ENCODE results near the gene TRPM3. TPM values are rescaled to one million over a fixed set of nuclear protein-coding genes. Genes with fewer than 3 reads are reported as not detected.

TRPM3 gene
- total and polyA plus RNA-seq, 10 donors, result 0.02 to 6.7 (median 1.6) TPM

- TF ChIP-seq POLR2AphosphoS5 (IDR thresholded peaks at IDR 0.05) (no peak), CTCF (IDR thresholded peaks at IDR 0.05 in 8 of 11, conservative IDR thresholded peaks at IDR 0.05 in 3 of 11) (no peak)
- Histone ChIP-seq H3K4me1 (no peaks in the 10 kb centered on the region), H3K27ac (no peak overlapping the region), H3K9me3 (no peaks in the 10 kb centered on the region), H3K27me3 (replicated peaks in 1 of 7) (peaks cover 0 to 26% (median 4%) of the 10 kb centered on the region in 7 donors), H3K4me3 (no peak overlapping the region), H3K36me3 (no peaks in the 10 kb centered on the region)
- intact Hi-C loops (cut with DNase I; ENCODE audit: low total_unique reads), result no loop called here
- 74 to 86% (median 79%) methylated on average over 2 of the region's 2 CpGs for WGBS, 5 donors
- no peak for DNase-seq
Measured at GRCh38 chr9:71119746-71120145, 1.7 kb downstream of the TRPM3 start.

GRCh38 chr9:71118324-71118723 lies 3.1 kb downstream of the TRPM3 start:
- Histone ChIP-seq H3K27ac (no peak overlapping the region), H3K36me3 (no peaks in the 10 kb centered on the region), H3K27me3 (replicated peaks in 1 of 7) (peaks cover 0 to 26% (median 4%) of the 10 kb centered on the region in 7 donors), H3K9me3 (no peaks in the 10 kb centered on the region), H3K4me1 (no peaks in the 10 kb centered on the region), H3K4me3 (no peak overlapping the region)
- no peak for TF ChIP-seq POLR2AphosphoS5 (IDR thresholded peaks at IDR 0.05)
- no peak for TF ChIP-seq CTCF (IDR thresholded peaks at IDR 0.05 in 8 of 11, conservative IDR thresholded peaks at IDR 0.05 in 3 of 11)
- no peak for TF ChIP-seq POLR2A (IDR thresholded peaks at IDR 0.05)
- DNase-seq, result no peak
- intact Hi-C loops (cut with DNase I; ENCODE audit: low total_unique reads), result no loop called here
- WGBS, 5 donors, result 41 to 73% (median 49%) methylated on average over 2 of the region's 2 CpGs

GRCh38 chr9:71115448-71115975 lies 5.9 kb downstream of the TRPM3 start:
- H3K27me3 ChIP-seq (replicated peaks in 1 of 7), result peaks cover 0 to 4% (median 0%) of the 10 kb centered on the region in 7 donors
- DNase-seq, result no peak

GRCh38 chr9:71112866-71113265 lies 8.6 kb downstream of the TRPM3 start:
- H3K27ac ChIP-seq, result no peak overlapping the region
- H3K4me3 ChIP-seq, result no peak overlapping the region
- no peaks in the 10 kb centered on the region for H3K4me1 ChIP-seq
- TF ChIP-seq POLR2AphosphoS5 (IDR thresholded peaks at IDR 0.05), result no peak
- no peak for TF ChIP-seq POLR2A (IDR thresholded peaks at IDR 0.05)
- TF ChIP-seq CTCF (IDR thresholded peaks at IDR 0.05 in 8 of 11, conservative IDR thresholded peaks at IDR 0.05 in 3 of 11), result no peak
- DNase-seq, result no peak
- H3K27me3 ChIP-seq (replicated peaks in 1 of 7), result no peaks in the 10 kb centered on the region
- WGBS, 5 donors, result 67 to 93% (median 86%) methylated on average over 1 of the region's 1 CpG
- intact Hi-C loops (cut with DNase I; ENCODE audit: low total_unique reads), result no loop called here
- no peaks in the 10 kb centered on the region for H3K9me3 ChIP-seq
- H3K36me3 ChIP-seq, result no peaks in the 10 kb centered on the region

More at GRCh38 chr9:71115448-71115975, 5.9 kb downstream of the TRPM3 start:
- intact Hi-C loops (cut with DNase I; ENCODE audit: low total_unique reads), result no loop called here
- TF ChIP-seq POLR2A (IDR thresholded peaks at IDR 0.05) (no peak), POLR2AphosphoS5 (IDR thresholded peaks at IDR 0.05) (no peak), CTCF (IDR thresholded peaks at IDR 0.05 in 8 of 11, conservative IDR thresholded peaks at IDR 0.05 in 3 of 11) (no peak)
- no peak overlapping the region for H3K4me3 ChIP-seq
- no peaks in the 10 kb centered on the region for H3K9me3 ChIP-seq
- 48 to 78% (median 66%) methylated on average over 3 of the region's 3 CpGs for WGBS, 5 donors
- H3K27ac ChIP-seq, result no peak overlapping the region
- H3K36me3 ChIP-seq, result no peaks in the 10 kb centered on the region
- no peaks in the 10 kb centered on the region for H3K4me1 ChIP-seq

All from spleen (tissue), 11 donors.